CD4-positive, alpha-beta T cell treated with Interleukin-15 for 1 hour (primary cell): Measurements from ENCODE around the gene PLCD3.

ENCODE experiments used
- DNase-seq: peaks from one replicate; pipeline ENCODE4 v3.0.0-alpha.2; 2020

Gene PLCD3

GRCh38 chr17:45115015-45115625 lies 17.2 kb downstream of the PLCD3 start:
- no peak for DNase-seq

GRCh38 chr17:45114117-45114932 lies 18.0 kb downstream of the PLCD3 start:
- no peak for DNase-seq

GRCh38 chr17:45113424-45113754 lies 18.9 kb downstream of the PLCD3 start:
- DNase-seq = no peak

- DNase-seq = no peak
Observed at GRCh38 chr17:45112559-45113423, 19.5 kb downstream of the PLCD3 start.

DNA sequence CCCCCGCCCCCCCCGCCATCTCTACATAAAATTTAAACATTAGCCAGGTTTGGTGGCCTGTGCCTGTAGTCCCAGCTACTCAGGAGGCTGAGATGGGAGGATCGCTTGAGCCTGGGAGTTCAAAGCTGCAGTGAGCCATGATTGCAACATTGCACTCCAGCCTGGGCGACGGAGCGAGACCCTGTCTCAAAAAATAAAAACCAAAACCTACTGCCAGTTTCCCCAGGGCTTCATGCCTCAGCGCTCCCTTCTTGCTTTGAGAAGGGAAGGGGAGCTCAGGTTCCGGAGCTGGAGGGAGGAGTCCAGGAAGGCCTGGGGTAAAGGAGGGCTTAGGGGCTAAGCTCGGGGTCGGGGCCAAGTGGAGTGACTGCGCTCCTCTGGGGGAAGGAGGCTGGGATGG lies 20.5 kb downstream of the PLCD3 start:
- DNase-seq = no peak

DNA sequence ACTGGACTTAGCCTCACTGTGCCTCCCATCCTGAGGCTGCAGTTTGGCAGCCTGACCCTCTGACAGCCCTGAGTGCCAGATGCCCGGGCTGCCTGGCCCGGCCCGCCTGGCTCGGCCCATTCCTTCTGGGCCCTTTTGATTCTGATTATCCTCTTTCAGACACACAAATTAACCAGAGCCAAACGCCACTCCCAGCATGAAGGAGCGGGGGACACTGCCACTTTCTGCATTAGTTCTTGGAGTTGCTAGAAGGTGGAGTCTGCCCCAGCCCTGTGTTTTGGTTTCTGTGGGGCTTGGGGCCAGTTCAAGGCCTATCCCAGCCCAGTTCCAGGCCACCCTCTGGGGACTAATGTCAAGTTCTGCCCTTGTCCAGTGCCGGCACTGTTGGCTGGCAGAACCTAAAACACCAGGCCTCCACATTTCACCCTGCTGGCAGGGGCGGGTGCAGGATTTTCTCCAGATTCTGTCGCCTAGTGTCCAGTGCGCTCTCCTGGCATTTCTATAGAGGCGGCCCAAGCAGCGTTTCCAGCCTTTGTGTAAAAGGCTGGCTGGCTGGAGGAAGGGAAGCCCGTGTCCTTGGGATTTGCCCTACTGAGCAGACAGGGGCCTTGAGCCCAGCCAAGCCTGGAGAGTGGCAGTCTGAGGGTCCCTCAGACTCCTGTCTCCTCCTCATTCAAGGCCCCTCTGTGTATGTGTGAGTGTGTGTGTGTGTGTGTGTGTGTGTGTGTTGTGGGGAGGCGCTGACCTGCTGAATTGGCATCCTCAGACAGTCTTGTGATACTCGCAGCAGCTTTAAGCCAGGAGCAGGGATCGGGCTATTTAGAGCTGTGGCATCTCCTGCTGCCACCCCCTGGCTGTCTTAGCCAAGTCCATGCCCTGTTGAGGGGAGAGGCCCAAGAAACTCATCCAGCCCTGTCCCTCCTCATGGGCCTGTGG lies 21.4 kb downstream of the PLCD3 start:
- DNase-seq = no peak

GRCh38 chr17:45108595-45109521 lies 23.5 kb downstream of the PLCD3 start:
- DNase-seq = no peak

- DNase-seq = no peak
Observed at GRCh38 chr17:45108051-45108450, 24.3 kb downstream of the PLCD3 start.

GRCh38 chr17:45107293-45108010 lies 24.9 kb downstream of the PLCD3 start:
- no peak for DNase-seq

DNA sequence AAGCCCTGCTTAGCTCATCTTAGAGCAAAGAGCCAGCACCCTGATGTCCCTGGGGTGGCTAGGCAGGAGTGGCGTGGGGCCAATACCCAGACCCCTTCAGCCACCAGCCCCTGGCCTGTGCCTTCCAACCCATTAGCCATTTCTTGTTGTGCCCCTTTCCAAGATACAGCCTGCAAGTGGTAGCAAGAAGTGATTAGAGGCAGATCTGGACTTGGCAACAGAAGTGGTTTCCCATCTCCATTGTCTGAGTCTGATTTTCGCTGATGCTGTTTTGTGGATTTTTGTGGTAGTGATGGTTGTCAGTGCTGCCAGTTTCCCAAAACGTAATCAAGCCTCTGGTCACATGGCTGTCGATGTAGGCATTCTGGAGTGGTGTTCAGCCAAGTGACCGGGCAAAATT lies 25.7 kb downstream of the PLCD3 start:
- no peak for DNase-seq

DNA sequence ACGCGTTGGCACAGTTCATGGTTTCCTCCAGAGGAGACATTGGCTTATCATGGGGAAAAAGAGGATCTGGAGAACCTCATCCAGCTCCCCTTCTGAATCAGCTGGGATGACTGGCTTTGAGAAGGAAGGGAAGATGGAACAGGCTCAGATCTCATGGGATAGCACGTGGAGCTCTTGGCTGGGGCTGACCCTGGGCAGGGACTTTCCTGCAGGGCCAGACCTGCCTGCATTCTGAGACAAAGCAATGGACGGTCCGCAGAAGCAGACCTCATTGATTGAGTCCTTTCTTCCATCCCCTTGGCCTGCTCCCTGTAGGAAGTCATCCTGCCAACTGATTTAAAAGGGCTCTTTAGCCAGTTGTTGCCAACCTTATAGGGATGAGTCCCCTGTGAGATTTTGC lies 26.2 kb downstream of the PLCD3 start:
- no peak for DNase-seq

DNA sequence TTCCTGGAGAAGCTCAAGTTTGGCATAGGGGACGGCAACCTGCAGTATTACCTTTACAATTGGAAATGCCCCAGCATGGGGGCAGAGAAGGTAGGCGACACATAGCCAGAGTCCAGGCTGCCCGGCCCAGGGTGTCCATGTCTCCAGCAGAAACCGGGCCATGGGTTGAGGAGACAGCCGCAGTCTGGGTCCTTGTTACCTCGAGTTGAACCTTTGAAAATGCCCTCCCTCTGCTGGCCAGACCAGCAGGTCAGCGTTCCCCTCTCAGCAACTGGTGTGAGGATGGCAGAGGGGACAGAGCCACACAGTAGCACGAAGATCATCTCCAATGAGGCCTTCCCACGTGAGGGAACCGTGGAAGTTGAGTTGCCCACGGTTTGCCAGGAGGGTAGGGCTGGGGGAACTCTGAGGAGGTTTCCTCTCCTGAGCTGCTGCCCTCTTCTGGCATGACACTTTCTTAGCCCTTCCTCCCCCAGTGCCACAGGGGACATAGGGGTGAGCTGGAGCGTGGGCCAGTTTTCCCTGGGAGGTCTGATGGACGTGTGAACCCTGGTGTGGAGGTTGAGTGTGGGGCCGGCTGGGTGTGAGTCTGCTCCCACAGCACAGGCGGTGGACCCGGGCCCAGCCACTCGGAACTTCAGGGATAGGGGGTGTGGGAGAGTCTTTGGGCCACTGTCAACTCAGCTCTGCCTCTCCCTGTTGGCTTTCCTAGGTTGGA lies 27.2 kb downstream of the PLCD3 start:
- no peak for DNase-seq

DNA sequence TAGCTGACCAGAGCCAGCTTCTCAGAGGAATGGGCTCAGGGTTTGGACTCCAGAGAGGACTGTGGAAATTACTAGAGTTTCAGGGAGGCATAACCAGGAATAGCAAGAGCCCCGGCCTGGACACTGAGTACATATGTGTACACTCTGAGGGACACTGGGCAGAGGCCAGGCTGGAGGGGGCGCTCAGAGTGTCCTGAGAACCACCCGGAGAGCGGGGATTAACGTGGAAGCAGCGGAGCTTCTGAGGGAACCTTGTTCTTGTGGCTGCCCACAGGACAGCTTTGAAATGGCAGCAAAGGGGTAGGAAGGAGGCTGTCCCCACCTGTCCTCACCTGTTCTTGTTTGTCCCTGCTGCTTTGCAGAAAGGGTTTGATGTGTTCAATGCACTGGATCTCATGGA lies 27.8 kb downstream of the PLCD3 start:
- no peak for DNase-seq

DNA sequence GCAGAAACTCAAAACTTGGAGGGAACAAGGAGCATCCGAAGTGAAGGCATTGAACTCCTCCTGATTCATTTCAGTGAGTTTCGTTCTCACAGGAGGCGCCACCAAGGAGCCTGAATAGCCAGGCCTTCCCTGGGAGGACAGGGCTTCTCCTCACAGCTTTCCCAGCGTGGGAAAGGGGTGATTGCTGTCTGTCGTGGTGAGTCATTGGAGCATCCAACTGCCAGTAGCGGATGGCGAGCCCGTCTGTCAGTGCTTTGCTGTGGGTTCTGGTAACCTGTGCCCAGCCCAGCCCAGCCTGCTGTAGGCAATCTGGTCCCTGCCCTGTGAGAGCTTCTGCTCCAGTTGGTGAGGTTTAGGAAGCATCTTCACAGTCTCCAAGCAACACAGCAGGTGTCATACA lies 28.3 kb downstream of the PLCD3 start:
- no peak for DNase-seq

DNA sequence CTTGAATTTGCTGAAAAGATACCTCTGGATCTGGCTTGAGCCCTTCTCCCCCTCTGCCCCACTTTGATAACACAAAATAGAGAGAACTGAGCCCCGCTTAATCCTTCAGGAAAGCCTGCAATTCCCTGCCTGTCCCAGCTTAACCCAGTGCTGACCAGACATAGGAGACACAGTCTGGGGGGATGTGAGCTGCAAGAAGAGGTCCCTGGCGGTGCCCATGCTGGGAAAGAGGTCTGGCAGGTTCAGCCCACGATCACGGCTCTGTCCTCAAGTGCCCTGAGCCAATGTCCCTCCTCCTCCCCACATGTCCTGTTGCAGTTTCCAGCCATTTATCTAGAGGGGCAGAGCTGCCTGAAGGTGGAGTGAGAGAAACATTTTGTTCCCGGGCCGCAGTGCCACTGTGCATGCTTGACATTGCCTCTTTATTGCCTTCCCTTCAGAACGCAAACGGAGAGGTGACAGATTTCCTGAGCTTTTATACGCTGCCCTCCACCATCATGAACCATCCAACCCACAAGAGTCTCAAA lies 29.0 kb downstream of the PLCD3 start:
- no peak for DNase-seq

GRCh38 chr17:45102856-45103255 lies 29.5 kb downstream of the PLCD3 start:
- no peak for DNase-seq

- no peak for DNase-seq
Observed at GRCh38 chr17:45101883-45102811, 30.2 kb downstream of the PLCD3 start.

GRCh38 chr17:45101546-45101882 lies 30.8 kb downstream of the PLCD3 start:
- DNase-seq = no peak
